GM19395 (cell line): ENCODE results near the gene CEP97.
A peak's percentile ranks its signal among the peaks of the same experiment; 100 is the strongest.
"Not testable (repeated sequence)": the region's sequence is repeated elsewhere in the genome, so short reads cannot be mapped to it uniquely, and the experiment has no call there.

Experiments used
- ATAC-seq: cut with Tn5 transposase; IDR thresholded peaks from one replicate; pipeline ENCODE4 v1.9.1; 2021; ENCODE audit warnings: mild to moderate bottlenecking, moderate library complexity; ENCODE audit not compliant: unreplicated experiment

Gene CEP97

GRCh38 chr3:101724329-101725193, at the start of gene CEP97:
TSS of gene CEP97 (plus strand) at chr3:101724614. CDS start at chr3:101724677, 63 bp downstream.
- ATAC-seq, result peak; percentile 88

GRCh38 chr3:101675709-101676215, 48.7 kb upstream of the CEP97 start:
- ATAC-seq, result no peak

GRCh38 chr3:101676216-101676764, 48.1 kb upstream of the CEP97 start:
- peak; percentile 74 for ATAC-seq

- peak; percentile 79 for ATAC-seq
Measured at GRCh38 chr3:101676765-101677435, 47.5 kb upstream of the CEP97 start, which contains the start of gene ZBTB11. TSS of gene ZBTB11 (minus strand) at chr3:101677132. CDS start at chr3:101676914, 218 bp downstream.

GRCh38 chr3:101677436-101678286, 46.8 kb upstream of the CEP97 start:
- ATAC-seq, result no peak

- ATAC-seq, result not testable (repeated sequence)
Measured at GRCh38 chr3:101678837-101679236, 45.6 kb upstream of the CEP97 start.

- ATAC-seq, result no peak
Measured at GRCh38 chr3:101680466-101680865, 43.9 kb upstream of the CEP97 start.

- no peak for ATAC-seq
Measured at GRCh38 chr3:101685050-101685400, 39.4 kb upstream of the CEP97 start.

- ATAC-seq, result no peak
Measured at GRCh38 chr3:101685870-101686307, 38.5 kb upstream of the CEP97 start.

GRCh38 chr3:101687142-101687931, 37.1 kb upstream of the CEP97 start:
- ATAC-seq, result no peak

- ATAC-seq, result no peak
Measured at GRCh38 chr3:101689286-101689685, 35.1 kb upstream of the CEP97 start.

GRCh38 chr3:101690972-101691371, 33.4 kb upstream of the CEP97 start:
- ATAC-seq, result no peak

GRCh38 chr3:101691685-101692671, 32.4 kb upstream of the CEP97 start:
- ATAC-seq, result not testable (repeated sequence)

GRCh38 chr3:101693540-101693939, 30.9 kb upstream of the CEP97 start:
- ATAC-seq, result peak; percentile 64

GRCh38 chr3:101694836-101695235, 29.6 kb upstream of the CEP97 start:
- not testable (repeated sequence) for ATAC-seq

- no peak for ATAC-seq
Measured at GRCh38 chr3:101695779-101696372, 28.5 kb upstream of the CEP97 start.

- no peak for ATAC-seq
Measured at GRCh38 chr3:101701696-101702634, 22.4 kb upstream of the CEP97 start.
